IPS-15b (cell line): ENCODE measurements around the gene GORASP1.

ENCODE experiments used
- H3K27me3 ChIP-seq: one replicate; pipeline ENCODE4 v1.6.1; 2013; ENCODE audit warnings: low read length; ENCODE audit not compliant: control insufficient read depth, insufficient read depth
- H3K36me3 ChIP-seq: one replicate; pipeline ENCODE4 v1.6.1; 2013; ENCODE audit warnings: low read length; ENCODE audit not compliant: control insufficient read depth, insufficient read depth
- H3K4me1 ChIP-seq: one replicate; pipeline ENCODE4 v1.6.1; 2013; ENCODE audit warnings: mild to moderate bottlenecking, low read length; ENCODE audit not compliant: control insufficient read depth, insufficient read depth
- H3K4me3 ChIP-seq: one replicate; pipeline ENCODE4 v1.5.1; 2013; ENCODE audit warnings: low read depth, low read length
- H3K9ac ChIP-seq: one replicate; pipeline ENCODE4 v1.6.1; 2013; ENCODE audit warnings: low read depth, mild to moderate bottlenecking, low read length
- H3K9me3 ChIP-seq: one replicate; pipeline ENCODE4 v1.6.1; 2013; ENCODE audit warnings: mild to moderate bottlenecking, low read length; ENCODE audit not compliant: control insufficient read depth, insufficient read depth

Gene GORASP1

DNA sequence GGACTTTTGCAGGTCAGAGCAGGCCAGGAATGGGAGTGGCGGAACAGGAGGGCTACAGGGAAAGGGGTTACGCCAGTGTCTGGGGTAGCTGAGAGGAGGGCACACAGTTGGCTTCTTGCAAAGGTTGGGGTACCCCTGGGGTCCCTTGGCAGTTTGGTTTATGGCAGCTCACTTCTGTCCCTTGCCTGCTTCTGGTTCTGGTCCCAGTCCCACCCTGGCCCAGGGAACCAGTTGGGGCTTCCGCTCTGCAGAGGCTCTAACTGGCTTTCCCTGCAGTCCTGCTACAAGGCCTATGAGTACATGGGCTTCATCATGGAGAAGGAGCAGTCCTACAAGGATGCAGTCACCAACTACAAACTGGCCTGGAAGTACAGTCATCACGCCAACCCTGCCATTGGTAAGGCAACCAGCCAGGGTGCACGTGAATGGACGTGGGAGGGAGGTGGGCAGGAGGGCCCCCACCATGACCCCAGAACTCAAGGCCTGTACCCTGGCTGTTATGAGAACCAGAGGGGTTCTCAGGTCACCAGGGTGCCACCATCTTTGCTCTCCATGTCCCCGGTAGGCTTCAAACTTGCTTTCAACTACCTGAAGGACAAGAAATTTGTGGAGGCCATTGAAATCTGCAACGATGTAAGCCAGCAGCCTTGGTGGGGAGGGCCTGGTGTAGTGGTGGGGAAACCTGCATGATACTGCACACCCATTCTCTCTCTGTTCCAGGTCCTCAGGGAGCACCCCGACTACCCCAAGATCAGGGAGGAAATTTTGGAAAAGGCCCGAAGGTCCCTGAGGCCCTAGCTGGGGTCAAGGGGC is 30.8 kb upstream of the GORASP1 start:
- no peaks in the 10 kb centered on the region for H3K27me3 ChIP-seq
- H3K9ac ChIP-seq: no peak overlapping the region
- no peak overlapping the region for H3K4me3 ChIP-seq
- H3K9me3 ChIP-seq: no peaks in the 10 kb centered on the region
- no peaks in the 10 kb centered on the region for H3K4me1 ChIP-seq
- peaks cover 13% of the 10 kb centered on the region for H3K36me3 ChIP-seq

DNA sequence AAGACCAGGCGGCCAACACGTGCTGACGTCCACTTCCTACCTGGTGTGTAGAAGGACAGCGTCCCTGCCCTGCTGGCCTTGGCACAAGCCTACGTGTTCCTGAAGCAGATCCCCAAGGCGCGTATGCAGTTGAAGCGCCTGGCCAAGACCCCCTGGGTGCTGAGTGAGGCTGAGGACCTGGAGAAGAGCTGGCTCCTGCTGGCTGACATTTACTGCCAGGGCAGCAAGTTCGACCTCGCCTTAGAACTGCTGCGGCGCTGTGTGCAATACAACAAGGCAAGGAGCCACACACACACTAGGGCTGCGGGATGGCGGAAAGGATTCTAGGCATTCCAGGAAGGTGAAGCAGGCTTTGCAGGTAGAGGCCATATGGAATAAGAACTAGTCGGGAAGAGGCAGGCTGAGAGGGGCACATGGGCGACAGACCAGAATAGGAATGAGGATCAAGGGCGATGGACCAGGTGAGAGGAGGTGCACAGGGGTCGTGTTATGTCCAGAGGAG is 30.1 kb upstream of the GORASP1 start:
- Histone ChIP-seq H3K27me3 (no peaks in the 10 kb centered on the region), H3K9ac (no peak overlapping the region), H3K4me3 (no peak overlapping the region), H3K4me1 (no peaks in the 10 kb centered on the region), H3K36me3 (peaks cover 6% of the 10 kb centered on the region), H3K9me3 (no peaks in the 10 kb centered on the region)

DNA sequence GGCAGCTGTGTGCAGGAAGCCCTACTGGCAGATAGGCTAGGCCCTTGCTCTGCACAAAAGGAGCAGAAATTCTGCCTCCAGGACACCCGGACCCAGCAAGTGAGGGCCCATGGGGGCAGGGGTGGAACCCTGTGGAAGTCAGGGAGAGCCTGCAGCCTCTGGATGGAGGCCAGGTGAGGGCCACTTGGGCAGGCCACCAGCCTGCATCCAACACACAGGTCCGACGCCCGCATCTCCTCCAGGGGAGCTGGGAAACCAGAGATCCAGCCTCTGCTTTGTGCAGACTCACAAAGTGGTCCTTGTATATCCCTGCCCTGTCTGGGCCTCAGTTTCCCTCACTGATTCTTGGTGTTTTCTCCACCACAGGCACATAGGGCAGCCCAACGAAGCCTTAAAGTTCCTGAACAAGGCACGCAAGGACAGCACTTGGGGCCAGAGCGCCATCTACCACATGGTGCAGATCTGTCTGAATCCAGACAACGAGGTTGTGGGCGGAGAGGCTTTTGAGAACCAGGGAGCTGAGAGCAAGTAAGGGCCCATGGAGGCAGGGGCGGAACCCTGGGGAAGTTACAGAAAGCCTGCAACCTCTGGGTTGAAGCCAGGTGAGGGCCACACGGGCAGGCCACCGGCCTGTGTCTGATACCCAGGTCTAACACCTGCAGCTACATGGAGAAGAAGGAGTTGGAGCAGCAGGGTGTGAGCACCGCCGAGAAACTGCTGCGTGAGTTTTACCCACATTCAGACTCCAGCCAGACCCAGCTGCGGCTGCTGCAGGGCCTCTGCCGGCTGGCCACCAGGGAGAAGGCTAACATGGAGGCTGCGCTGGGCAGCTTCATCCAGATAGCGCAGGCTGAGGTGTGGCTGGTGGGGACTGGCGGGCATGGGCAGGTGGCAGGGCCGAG is 29.4 kb upstream of the GORASP1 start:
- Histone ChIP-seq H3K9ac (no peak overlapping the region), H3K4me3 (no peak overlapping the region), H3K27me3 (no peaks in the 10 kb centered on the region), H3K4me1 (no peaks in the 10 kb centered on the region), H3K36me3 (peaks cover 3% of the 10 kb centered on the region), H3K9me3 (no peaks in the 10 kb centered on the region)

DNA sequence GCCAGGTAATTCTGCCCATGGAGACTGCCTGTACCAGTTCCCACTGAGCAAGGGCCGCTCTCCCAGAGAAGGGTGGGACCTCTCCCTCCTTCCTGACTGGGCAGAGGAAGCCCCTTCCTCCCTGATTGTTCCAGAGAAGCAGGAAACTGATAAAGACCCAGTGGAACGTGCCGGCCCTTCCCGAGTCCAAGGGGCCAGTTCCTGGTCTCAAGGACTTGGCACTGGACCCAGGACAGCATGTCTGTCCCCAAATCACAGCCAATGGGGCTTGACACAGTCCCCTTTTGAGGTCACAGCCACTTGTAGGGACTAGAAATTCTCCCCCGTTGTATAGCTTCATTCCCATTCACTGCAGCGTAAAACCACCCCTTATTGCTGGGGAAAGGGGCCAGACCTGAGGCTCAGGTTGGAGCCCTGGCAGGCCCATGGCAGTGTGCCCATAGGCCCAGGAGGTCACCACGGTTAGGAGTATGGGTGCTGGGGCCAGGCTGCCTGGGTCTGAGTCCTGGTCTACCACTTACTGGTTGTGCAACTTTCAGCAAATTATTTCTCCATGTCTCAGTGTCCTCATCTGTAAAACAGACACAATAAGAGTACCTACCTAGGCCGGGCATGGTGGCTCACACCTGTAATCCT is 27.9 kb upstream of the GORASP1 start:
- Histone ChIP-seq H3K36me3 (no peaks in the 10 kb centered on the region), H3K27me3 (no peaks in the 10 kb centered on the region), H3K4me3 (no peak overlapping the region), H3K4me1 (no peaks in the 10 kb centered on the region), H3K9ac (no peak overlapping the region), H3K9me3 (no peaks in the 10 kb centered on the region)

DNA sequence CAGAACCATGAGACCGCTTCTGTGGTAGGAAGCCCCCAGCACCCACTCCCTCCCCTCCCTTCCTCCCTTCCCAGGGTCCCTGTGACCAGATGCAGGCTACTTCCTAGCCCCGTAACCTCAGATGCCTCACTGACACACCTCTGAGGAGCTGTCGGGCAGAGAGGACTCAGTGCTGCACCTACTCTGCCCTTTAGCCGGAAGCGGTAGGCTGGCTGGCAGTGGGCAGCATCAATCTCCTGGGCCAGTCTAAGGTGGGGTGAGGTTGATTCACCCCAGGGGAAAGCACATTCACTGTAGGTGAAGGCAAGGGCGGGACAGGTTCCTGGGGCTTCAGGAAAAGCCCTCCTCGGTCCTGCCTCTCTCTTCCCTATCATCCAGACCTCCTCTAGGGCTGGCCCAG is 26.9 kb upstream of the GORASP1 start:
- H3K27me3 ChIP-seq: no peaks in the 10 kb centered on the region
- H3K9ac ChIP-seq: no peak overlapping the region
- no peaks in the 10 kb centered on the region for H3K4me1 ChIP-seq
- no peaks in the 10 kb centered on the region for H3K9me3 ChIP-seq
- H3K36me3 ChIP-seq: no peaks in the 10 kb centered on the region
- no peak overlapping the region for H3K4me3 ChIP-seq

DNA sequence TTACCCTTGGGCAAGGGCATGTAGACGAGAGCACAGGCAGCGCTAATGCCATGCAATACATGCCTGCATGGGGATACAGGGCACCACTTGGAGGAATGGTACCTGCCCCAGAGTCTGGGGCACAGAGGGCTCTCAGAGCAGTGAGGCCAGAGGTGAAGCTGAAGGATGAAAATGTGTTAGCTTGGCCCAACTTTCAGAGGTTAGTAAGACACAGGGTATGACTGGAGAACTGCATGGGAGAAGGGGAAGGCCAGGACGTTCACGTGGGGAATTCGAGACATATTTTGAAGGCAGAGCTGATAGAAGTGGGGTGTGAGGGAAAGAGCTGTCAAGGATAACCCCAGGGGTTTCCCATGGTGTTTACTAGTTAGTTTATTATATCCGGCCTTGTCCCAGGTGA is 26.4 kb upstream of the GORASP1 start:
- Histone ChIP-seq H3K9me3 (no peaks in the 10 kb centered on the region), H3K9ac (no peak overlapping the region), H3K27me3 (no peaks in the 10 kb centered on the region), H3K36me3 (no peaks in the 10 kb centered on the region), H3K4me1 (no peaks in the 10 kb centered on the region), H3K4me3 (no peak overlapping the region)

DNA sequence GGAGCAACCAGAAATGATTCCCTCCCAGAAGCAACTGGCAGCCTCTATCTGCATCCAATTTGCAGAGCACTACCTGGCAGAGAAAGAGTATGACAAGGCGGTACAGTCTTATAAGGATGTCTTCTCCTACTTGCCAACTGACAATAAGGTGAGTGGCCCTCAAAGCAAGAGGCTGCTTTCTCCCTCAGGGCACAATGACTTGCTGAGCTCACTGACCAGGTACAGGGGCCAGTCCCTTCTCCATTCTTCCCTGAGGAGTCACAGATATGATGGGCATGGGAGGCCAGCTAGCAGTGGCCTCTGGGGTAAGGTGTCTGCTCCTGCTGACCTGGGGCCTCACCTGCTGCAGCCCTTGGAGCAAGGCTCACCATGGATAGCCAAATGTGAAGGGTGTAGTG is 25.7 kb upstream of the GORASP1 start:
- H3K4me1 ChIP-seq: no peaks in the 10 kb centered on the region

DNA sequence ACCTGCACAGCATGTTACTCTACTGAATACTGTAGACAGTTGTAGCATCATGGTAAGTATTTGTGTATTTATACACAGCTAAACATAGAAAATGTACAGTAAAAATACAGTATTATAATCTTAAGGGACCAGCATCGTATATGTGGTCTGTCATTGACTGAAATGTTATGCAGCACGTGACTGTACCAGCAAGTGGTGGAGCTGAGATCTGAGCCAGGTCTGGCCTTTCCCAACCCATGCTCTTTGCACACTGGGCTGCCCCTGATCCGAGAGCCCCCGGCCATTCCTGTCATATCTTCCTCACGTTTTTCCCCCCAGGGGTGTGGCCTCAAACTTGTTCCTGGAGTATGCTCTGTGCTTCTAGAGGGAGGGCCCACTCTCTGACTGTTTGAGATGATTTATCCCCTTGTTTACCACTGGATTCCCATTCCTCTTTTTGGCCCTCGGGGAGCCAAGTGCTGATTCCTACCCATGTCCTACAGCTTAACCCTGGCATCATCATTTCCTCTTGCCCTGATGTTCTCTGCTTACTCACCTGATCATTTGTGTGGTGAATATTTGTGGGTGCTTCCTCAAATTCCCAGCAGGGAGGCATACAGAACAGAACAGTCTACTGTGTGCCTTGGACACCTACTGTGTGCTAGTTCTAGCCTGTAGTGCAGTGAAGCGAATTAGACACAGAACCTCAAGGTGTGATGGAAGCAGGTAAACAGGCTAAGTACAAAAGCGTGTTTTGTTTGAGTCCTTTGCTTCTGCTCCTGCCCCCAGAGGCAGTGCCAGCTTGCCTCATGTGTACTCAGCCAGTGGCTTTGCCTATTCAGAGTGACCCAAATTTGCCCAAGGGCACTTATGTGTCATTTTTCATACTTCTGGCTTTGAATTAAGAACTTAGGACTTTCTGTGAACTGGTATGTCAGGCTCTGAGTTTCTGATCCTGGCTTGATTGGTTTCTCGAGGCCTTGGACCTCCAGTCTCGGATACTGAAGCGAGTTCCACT is 25.0 kb upstream of the GORASP1 start:
- Histone ChIP-seq H3K27me3 (no peaks in the 10 kb centered on the region), H3K9me3 (no peaks in the 10 kb centered on the region), H3K36me3 (no peaks in the 10 kb centered on the region), H3K4me3 (no peak overlapping the region), H3K9ac (no peak overlapping the region), H3K4me1 (no peaks in the 10 kb centered on the region)

More for the DNA sequence above, 25.7 kb upstream of the GORASP1 start:
- H3K4me3 ChIP-seq: no peak overlapping the region
- no peaks in the 10 kb centered on the region for H3K27me3 ChIP-seq
- H3K9ac ChIP-seq: no peak overlapping the region
- no peaks in the 10 kb centered on the region for H3K36me3 ChIP-seq
- H3K9me3 ChIP-seq: no peaks in the 10 kb centered on the region

DNA sequence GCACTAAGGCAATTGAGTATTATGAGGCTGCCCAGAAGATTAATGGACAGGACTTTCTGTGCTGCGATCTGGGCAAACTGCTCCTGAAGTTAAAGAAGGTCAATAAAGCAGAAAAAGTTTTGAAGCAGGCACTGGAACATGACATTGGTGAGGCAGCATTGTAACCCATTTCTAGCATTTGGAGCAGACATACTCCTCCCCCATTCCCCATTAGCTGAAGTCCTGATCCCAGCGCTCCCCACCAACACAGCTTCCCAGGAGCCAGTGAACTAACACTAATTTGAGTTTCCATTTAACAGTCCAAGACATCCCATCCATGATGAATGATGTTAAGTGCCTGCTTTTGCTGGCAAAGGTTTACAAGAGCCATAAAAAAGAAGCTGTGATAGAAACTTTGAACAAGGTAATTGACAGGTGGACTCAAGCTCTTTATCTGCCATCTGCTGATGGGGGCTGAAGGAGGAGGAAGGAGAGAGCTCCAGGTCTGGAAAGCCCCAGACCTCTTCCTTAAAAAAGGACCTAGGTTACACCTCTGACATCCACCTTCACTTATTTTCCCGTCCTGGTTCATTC is 23.4 kb upstream of the GORASP1 start:
- no peak overlapping the region for H3K4me3 ChIP-seq
- H3K4me1 ChIP-seq: no peaks in the 10 kb centered on the region
- no peak overlapping the region for H3K9ac ChIP-seq
- H3K27me3 ChIP-seq: no peaks in the 10 kb centered on the region
- no peaks in the 10 kb centered on the region for H3K9me3 ChIP-seq
- no peaks in the 10 kb centered on the region for H3K36me3 ChIP-seq

DNA sequence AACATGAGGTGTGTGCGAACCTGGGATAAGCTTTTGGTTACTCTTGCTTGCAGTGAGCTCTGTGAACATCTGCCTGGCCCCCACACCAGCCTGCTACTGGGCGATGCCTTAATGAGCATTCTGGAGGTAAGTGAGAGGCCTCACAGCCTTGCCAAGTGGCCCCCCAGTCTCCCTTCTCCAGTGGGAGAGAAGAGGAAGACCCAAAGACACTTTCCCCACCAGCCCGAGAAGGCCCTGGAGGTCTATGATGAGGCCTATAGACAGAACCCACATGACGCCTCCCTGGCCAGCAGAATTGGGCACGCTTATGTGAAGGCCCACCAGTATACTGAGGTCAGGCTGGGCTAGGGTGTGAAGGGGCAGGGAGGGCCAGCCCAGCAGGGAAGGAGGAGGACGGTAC is 22.6 kb upstream of the GORASP1 start:
- Histone ChIP-seq H3K9ac (no peak overlapping the region), H3K4me1 (no peaks in the 10 kb centered on the region), H3K4me3 (no peak overlapping the region)

More for the DNA sequence above, 22.6 kb upstream of the GORASP1 start:
- Histone ChIP-seq H3K9me3 (no peaks in the 10 kb centered on the region), H3K36me3 (no peaks in the 10 kb centered on the region), H3K27me3 (no peaks in the 10 kb centered on the region)
